ENCODE measurements around the gene CFAP73.

DNA sequence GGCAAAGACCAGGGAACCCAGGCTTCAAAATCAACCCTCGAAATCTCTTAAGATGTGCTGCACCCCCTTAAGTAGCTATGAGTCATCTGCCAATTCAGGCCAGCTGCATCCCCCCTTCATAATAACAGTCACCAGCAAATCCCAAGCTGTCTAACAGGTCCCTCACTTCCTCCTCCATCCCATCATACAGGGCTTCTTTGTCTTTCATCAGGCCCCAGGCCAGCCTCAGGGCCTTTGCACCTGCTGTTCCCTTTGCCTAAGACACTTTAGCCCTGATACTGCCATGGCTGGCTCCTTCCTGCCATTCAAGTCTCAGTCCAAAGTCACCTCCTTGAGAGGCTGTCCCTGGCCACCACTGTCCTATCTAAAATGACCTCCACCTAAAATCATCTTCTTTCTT, 18.0 kb upstream of the CFAP73 start:
- TF ChIP-seq POLR2A (IDR thresholded peaks at IDR 0.05) (no peak), CTCF (IDR thresholded peaks at IDR 0.05) (no peak)
